GM18873 (cell line): ENCODE measurements around the gene HRK.
A peak's percentile ranks its signal among the peaks of the same experiment; 100 is the strongest.
"Not testable (repeated sequence)": the region's sequence is repeated elsewhere in the genome, so short reads cannot be mapped to it uniquely, and the experiment has no call there.

ENCODE experiments used
- ATAC-seq: cut with Tn5 transposase; IDR thresholded peaks from one replicate; pipeline ENCODE4 v1.9.1; 2021; ENCODE audit warnings: mild to moderate bottlenecking, moderate library complexity, moderate number of reproducible peaks; ENCODE audit not compliant: unreplicated experiment, low FRiP score

HRK gene

GRCh38 chr12:116827432-116827831 lies 53.8 kb downstream of the HRK start:
- ATAC-seq: no peak

GRCh38 chr12:116821291-116821690 lies 60.0 kb downstream of the HRK start:
- no peak for ATAC-seq

DNA sequence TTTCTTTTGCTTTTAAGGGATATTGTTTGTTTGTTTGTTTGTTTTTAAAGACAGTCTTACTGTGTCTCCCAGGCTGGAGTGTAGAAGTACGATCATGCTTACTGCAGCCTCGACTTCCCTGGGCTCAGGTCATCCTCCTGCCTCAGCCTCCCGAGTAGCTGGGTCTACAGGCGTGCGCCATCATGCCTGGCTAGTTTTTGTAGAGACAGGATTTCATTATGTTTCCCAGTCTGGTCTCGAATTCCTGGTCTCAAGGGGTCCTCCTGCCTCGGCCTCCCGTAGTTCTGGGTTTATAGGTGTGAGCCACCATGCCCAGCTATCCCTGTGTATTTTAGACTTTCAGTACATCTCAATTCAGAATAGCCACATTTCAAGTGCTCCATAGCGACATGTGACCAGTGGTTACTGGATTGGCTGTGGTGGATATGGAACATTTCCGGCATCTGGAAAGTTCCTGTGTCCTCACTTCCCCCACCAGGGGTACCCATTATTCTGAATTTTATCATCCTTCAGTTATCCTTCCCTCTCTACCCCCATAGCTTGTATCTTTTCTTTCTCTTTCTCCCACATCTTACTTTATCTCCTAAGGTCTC lies 61.1 kb downstream of the HRK start:
- no peak for ATAC-seq

DNA sequence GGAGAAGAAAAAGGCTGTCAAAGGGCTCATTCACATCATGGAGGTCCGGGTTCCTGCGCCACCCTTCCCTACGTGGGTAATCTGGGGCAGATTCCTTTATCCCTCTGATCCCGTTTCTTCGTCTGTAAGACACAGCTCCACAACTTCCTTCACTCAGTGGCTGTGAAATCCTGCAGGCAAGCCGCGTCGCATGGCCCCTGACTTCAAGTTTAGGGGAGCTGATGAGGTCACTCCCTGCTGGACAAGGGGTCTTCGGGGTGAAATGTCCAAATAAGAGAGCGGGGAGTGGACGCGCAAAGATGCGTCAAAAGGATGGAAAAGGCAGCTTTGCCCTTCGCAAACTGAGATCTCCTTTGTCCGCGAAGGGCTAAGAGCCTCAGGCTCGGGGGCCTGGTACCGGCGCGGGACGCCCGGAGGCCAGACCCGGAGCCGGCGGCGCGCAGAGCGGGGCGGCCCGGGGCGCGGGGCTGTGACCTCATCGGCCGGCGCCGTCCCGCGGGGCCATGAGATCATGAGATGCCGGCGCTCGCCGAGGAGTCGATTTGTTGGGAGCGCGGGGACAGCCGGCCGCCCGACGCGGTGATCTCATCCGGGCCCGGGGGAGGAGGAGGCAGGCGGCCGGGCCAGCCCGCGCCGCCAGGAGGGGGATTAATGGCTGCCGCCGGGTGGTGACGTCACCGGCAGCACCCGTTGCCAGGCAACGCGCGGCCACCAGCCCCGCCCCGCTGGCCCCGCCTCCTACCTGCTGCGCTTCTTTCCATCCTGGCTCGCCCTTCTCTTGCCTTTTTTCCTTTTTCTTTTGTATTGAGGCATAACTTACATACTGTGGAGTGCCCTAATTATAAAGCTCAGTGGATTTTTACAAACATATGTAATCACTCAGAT lies 62.1 kb downstream of the HRK start:
- ATAC-seq: peak; percentile 60

DNA sequence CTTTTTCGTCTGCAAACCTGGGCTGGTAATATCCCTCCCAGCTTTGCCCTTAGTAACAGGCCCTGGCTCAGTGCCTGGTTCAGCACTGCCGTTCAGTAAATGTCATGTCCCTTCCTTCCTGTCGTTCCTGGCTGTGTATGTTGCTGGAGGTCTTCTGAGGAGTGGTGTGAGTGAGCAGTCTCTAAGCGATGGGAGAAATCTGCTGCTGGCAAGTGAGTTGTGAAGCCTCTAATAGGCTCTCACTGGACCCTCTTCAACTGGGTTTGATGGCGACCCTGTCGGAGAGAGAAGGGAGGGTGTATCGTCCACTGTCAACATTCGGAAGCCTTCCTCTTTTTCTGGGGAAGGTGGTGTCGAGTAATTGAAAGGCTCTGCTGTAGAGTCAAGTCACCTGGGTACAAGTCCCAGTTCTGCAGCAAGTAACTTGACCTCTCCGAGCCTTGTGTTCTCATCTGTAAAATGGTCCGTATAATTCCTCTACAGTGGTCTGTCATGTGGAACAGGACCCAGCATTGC lies 62.8 kb downstream of the HRK start:
- no peak for ATAC-seq

- ATAC-seq: not testable (repeated sequence)
Observed at GRCh38 chr12:116814766-116815165, 66.5 kb downstream of the HRK start.

DNA sequence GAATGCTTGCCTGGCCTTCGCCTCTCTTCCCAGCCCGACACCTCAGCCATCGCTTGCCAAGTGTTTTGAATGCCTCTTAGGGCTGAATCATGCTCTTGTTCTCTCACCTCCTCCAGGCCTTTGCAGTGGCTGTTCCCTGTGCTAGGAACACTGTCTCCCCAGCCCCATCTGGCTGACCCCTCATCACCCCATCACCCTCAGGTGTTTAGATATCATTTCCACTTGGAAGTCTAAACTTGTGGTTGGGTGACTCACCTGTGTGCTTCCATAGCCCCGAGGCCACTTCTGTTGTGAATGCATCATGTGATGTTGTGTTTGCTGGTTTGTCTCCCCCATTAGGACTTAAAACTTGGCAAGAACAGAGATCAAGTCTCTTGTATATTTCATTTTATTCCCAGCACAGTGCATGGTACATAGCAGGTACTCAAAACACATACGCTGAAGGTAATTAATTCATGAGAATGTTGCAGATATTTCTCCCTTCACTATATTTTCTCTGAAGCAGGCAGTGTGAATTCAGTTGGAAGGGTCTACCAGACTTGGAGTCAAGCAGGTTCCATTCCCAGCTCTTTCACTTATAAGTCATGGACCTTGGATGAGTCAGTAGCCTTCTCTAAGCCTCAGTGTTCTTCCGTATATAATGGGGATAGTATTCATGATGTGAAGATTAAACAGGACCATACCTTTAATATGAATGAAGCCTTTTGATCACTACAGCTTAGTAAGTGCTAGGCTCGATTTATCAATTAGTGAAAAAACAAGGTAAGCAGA lies 67.8 kb downstream of the HRK start:
- no peak for ATAC-seq

DNA sequence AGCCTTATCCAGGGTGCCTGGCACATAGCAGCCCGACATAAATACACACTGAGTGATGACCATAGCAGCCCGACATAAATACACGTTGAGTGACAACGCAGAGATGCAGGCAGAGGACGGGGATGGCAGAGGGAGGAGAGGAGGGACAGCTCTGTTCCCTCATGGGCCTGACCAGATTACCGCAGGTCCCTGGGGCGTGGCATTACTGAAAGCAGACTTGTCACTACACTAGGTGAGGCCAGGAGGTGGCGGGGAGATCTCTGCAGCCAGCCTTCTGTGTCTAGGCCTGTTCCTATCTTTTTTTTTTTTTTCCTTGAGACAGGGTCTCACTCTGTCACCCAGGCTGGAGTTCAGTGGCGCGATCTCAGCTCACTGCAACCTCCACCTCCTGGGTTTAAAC lies 69.0 kb downstream of the HRK start:
- ATAC-seq: no peak

DNA sequence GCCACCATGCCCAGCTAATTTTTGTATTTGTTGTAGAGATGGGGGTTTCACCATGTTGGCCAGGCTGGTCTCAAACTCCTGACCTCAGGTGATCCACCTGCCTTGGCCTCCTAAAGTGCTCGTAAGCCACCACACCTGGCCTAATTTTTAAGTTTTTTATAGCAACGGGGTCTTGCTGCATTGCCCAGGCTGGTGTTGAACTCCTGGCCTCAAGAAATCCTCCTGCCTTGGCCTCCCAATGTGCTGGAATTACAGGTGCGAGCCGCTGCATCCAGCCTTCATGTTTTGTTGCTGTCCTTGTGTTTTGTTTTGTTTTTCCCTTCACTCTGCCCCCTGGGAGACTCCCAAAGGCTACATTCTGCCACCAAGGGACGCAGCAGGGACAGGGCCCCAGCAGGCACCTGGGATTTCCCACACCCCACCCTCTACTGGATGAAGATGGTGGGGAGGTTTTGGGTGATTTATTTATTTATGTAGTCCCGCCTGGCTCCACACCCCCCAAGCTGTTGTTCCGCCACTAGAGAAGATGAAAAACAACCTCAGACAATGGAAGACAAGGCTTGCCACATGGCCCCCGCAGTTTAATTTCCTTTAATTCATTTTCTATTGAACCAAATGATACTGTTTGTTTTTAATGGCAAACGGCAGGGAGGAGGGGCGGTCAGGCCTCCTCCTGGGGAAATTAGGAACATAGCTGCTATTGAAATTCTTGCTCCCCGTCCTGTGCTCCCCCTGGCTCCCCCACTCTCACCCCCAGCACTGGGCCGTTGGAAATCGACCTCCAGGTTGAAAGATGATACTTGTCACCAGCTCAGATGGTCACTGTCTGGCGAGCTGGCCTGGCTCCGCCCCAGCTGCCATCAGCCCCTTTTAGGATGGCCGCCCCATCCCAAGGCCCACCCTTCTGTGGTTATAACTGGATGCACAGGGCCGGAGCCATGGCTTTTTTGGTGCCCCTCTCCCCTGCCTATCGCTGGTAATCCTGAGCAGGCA lies 72.8 kb downstream of the HRK start:
- ATAC-seq: no peak

GRCh38 chr12:116807546-116807945 lies 73.7 kb downstream of the HRK start:
- no peak for ATAC-seq

GRCh38 chr12:116806845-116807440 lies 74.3 kb downstream of the HRK start:
- no peak for ATAC-seq
